Activated CD4-positive, alpha-beta T cell treated with anti-CD3 and anti-CD28 coated beads, Interleukin-2, Interleukin-4, amounts not matched to agents 100 ng/mL and 50 ng/mL, durations not matched to agents 16 hours and 8 hours (primary cell): ENCODE measurements around the gene PYGL.
"Not testable (repeated sequence)": the region's sequence is repeated elsewhere in the genome, so short reads cannot be mapped to it uniquely, and the experiment has no call there.

ENCODE experiments used
- DNase-seq: peaks from one replicate; pipeline ENCODE4 v3.0.0-alpha.2; 2020; ENCODE audit warnings: low spot score

The PYGL gene

DNA sequence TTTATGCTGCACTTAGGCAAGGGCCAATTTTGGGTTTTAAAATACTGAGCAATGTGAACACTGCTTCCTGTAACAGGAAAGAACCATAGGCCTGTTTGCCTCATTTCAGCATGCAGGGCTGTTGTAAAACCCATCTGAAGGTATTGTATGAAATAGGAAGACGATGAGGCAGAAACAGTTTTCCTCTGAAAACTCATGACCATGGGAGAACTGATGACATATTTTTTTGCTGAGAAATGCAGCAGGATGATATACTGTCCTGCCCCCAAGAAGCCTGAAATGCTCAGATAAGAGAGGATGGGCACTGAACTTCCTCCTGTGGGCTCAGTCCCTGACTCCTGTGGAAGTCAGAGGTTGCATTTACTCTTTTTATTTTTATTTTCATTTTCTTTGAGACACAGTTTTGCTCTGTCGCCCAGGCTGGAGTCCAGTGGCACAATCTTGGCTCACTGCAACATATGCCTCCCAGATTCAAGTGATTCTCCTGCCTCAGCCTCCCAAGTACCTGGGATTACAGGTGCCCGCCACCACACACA, 17.4 kb downstream of the PYGL start:
- no peak for DNase-seq

DNA sequence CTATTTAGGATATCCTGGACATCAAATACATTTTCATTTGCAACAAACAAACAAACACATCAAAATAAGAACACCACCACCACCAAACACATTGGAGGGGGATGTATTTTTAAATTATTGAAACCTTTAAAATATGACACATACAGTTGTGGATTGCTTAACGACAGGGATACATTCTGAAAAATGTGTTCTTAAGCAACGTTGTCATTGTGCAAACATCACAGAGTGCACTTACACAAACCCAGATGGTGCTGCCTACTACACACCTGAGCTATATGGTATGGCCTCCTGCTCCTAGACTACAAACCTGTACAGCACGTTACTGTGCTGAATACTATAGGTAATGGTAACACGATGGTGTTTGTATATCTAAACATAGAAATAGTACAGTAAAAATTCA, 19.4 kb downstream of the PYGL start:
- DNase-seq, result no peak

DNA sequence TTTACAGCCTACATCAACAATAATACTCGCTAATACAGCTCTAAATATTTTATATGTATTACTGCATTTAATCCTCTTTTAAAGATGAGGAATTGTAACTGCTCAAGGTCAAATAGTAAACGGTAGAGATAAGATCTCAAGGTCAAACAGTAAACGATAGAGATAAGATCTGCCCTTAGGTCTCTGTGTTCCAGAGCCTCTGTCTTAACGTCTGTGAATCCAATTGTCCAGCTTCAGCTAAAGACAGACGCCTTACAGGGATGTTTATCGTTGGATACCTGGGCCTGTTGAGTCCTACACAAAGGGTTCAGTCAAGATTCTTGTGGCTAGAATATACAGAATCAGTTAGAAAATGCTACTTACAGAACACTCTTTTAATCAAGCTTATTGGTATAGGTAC, 20.0 kb downstream of the PYGL start:
- DNase-seq, result no peak

DNA sequence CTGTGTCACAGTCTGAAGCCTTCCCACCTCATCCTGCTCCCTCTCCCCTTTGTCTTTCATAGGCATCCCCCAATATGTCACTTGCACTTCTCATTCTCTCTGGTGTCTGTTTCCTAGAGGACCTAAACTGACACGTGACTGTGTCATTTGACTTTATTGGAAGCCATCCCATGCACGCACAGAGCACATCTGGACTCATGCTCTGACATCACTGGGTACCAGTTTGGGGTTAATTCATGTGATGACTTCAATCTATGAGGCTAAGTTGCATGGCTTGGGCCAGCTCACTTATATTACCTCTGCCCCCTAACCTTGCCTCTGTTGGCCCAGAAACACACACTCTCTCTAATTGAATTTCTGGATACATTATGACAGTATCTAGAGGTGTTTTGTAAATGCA, 21.5 kb downstream of the PYGL start:
- DNase-seq, result no peak

DNA sequence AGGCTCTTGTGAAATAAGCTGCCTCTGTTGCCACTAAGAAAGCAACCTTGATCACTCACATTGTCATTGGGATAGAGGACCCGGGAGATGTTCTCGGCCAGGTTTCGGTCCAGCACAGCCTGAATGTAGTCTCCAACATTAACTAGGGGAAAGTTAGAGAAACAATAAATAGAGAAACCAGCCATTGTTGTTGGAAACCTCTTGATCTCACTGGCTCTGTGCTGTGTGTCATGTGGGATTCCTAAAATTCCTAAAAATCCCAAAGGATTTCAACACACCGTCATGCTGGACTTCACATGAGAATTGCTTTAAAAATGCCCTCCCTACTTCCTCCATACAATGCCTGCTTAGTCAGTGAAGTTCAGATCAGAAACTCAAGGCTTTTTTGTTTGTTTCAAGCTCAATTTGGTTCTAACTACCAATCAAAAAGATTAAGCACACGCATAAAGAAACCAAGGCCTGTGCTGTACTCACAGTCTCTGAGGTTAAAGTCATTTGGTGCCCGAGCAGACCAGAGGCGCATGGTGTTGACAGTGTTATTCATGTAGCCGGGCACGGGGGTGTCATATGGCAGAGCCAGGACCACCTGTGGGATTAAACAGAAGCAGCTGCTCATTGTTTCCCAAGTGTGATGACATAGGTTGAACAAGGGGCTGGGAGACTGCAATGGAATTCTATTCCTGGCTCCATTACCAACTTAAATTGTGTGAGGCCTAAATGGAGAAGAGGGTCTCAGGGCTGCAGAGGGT, 23.6 kb downstream of the PYGL start:
- no peak for DNase-seq

DNA sequence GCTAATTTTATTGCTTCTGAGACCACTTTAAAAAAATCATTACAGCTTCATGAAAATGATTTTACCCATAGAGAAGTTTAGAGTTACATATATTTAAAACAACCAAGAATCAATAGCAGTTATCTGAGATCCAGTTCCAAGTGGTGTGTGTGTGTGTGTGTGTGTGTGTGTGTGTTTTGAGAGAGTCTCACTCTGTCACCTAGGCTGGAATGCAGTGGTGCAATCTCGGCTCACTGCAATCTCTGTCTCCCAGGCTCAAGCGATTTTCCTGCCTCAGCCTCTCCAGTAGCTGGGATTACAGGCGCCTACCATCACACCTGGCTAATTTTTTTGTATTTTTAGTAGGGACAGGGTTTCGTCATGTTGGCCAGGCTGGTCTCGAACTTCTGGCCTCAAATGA, 24.8 kb downstream of the PYGL start:
- not testable (repeated sequence) for DNase-seq

DNA sequence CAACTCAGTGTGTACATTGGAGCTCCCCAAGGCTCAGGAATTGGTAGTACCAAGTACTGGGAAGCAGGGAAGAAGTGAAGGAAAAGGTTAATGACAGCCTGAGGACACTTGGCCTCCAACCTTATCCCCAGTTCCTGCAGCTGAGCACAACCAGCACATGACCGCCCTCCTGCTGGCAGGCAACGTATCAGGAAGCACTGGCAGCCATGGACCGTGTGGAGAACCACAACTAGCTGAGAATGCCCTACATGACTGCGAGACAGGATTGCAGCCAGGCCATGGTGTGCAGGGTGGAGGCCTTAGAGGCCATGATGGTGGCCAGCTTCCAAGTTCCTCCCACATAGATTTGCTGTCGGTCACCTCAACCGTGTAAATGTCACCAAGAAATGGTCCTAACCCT, 26.8 kb downstream of the PYGL start:
- no peak for DNase-seq

DNA sequence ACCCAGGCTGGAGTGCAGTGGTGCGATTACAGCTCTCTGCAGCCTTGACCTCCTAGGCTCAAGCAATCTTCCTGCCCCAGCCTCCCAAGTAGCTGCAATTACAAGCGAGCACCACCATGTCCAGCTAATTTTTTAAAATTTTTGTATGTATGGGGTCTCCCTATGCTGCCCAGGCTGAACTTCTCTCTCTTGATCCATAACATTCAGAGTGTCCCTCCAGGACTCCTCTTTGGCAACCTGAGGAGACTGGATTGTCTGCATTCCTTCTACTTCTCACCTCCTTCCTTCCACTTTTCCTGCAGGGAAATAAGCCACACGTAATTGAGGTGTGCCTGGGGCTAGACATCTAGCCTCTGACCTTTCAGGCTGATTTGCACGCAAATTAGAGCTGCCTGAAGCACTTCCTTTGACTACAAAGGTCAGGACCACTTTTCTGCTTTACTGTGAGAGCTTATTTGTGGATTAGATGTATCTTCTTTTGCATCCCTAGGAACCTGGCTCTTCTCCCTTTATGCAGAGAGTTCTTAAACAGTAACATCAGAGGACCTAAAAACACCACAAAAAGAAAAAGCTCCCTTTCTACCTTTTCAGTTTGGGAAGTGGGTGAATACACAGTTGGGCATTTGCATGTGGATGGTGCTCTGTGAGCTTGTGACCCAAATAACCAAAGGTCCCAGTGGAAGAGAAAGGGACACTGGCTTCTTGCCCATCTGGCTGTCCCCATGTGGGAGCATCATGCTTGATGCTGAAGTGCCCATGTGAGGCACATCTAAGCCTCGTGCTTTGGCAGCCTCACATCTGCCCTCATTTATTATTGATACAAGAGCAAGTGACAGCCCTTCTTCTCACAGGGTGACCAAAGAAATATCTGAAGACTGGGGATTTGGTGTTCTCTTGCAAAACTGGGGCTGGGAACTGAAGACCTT, 33.5 kb downstream of the PYGL start:
- DNase-seq, result no peak

DNA sequence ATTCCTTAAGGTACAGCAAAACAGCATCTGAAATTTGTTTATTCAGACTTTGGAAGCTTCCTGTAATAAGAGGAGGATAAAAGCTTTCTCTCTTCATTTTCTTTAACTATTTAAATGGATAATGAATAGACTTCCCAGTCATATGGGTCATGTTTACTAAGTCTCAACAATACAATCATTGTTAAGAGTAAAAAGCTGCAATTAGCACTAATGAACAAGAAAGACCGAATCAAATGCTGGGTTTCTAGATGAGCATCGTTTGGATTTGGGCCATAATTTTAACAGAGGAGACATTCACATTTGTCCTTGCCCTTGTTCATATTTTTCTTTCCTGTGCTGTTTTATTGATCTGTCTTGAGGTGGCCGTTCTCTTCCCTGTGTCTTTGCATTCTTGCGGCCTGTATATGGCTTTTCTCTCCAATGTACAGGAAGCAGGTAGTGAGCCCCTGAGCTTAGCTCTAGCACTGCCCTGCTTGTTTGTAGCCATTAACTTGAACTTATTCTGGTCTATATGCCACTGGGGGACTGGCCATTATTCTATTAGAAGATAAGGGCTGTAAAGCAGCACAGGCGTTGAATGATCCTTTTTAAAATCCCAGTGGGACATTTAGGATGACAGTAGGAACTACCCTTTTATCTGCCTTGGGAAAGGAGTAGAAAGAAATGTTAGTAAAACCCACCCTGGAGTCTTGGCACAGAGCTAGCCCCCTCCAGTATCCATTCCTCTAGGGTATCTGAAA, 37.8 kb downstream of the PYGL start:
- no peak for DNase-seq

DNA sequence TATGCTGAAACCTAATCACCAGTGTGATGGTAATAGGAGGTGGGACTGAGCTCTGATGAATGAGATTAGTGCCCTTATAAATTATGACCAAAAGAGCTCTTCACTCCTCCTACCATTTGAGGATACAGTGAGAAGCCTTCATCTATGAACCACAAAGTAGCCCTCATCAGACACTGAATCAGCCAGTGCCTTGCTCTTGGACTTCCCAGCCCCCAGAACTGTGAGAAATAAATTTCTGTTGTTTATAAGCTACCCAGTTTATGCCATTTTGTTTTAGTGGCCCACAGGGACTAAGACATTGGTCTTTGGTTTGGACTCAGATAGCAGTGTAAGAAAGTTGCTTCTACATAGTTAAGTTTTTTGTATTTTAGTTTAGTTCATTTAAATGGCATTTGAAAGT, 39.6 kb downstream of the PYGL start:
- DNase-seq, result no peak

DNA sequence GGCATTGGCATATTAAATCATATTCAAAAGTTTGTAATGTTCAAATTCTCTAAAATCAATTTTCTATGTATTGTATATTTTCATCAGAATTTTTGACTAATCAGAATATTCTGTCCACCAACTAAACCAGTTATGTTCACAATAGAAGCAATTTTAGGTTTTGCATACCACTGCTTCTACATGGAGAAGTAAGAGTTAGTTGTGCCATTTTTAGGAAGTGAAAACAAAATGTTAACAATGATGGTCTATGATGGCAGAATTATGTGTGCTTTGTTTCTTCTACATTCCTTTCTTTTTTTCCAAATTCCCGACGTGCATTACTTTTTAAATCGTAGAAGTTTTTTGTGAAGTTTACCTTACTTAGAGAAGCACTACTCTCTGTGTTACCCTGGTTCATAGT, 42.9 kb downstream of the PYGL start:
- DNase-seq, result no peak

DNA sequence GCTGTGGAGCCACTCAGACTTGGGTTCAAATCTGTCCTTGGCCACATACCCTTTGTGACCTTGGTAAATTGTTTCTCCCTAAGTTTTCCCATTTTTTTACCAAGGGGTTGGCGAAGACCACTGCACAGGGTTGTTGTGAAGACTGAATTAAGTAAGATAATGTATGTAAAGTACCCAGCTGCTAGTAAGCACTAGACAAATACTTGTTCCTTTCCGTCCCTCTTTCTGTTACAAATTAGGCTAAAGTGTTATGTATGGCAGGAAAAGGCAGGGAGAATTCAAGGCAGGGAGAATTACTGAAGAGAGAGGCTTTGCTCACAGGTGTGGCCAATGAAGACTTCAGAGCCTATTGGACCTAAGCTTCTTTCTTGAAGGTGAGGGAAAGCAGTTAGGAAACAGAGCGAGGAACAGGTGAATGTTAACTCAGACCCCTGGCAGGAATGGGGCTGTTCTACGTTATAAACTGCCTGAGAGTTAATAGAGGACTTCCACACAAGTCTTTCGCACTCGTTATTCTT, 46.6 kb downstream of the PYGL start:
- DNase-seq, result no peak

DNA sequence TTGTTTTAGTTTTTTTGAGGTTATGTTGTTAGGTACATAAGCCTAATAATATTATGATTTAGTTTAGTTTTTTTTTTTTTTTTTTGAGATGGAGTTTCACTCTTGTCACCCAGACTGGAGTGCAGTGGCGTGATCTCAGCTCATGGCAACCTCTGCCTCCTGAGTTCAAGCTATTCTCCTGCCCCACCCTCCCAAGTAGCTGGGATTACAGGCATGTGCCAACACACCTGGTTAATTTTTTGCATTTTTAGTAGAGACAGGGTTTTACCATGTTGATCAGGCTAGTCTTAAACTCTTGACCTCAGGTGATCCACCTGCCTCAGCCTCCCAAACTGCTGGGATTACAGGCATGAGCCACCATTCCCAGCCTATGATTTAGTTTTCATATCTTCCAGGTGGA, 47.3 kb downstream of the PYGL start:
- DNase-seq, result not testable (repeated sequence)

DNA sequence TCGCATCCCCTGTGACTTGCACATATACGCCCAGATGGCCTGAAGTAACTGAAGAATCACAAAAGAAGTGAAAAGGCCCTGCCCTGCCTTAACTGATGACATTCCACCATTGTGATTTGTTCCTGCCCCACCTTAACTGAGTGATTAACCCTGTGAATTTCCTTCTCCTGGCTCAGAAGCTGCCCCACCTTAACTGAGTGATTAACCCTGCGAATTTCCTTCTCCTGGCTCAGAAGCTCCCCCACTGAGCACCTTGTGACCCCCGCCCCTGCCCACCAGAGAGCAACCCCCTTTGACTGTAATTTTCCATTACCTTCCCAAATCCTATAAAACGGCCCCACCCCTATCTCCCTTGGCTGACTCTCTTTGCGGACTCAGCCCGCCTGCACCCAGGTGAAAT, 47.9 kb downstream of the PYGL start:
- DNase-seq, result not testable (repeated sequence)

DNA sequence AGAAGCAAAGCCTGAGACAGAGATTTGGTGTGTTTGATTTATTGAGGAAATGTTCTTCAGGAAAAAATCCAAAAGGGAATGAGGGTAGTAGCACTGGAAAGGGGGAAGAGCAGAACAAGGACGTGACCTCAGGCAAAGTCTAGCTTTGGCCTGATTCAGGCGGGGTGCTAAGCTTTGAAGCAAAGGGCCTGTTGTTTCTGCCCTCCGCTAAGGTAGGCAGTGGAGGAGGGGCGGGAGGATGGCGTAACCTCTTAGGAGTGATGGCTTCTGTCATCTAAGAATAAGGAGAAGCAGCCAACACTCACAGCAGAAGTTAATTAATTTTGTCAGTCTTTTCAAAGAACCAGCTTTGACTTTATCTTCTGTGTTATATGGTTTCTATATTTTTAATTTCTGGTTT, 52.0 kb downstream of the PYGL start:
- DNase-seq, result no peak

DNA sequence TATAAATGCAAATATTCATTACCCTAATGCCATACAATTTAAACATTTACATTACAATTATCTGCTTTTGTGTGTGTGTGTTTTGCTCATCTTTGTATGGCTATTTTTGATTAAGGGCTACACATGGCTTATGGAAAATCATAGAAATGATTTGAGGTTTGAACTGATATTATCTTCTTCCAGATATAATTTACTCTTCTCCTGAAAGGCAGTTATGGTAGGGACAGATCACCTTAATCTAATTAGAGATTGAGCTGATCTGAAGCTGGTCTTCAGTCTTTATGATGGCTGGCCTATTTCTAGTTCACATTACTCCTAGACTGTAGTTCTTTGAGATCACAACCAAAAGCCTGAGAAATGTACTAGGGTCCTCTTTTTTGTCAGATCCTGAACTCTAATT, 56.8 kb downstream of the PYGL start:
- DNase-seq, result no peak

DNA sequence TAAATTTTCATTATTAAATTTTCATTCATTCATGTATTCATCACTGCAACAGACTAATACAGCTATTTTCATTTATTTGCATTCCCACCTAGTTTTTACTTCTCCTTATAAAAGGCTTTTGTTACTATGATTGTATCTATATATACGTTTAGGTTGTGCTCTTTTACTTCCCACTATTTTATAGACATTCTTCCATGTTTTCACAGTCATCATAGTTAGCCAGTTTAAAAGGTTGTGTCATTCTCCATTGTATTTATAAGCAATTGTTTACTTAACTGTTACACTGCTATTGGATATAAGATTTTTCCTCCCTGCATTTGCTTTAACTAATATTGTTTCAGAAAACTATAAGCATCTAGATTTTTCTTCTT, 60.5 kb downstream of the PYGL start:
- DNase-seq, result no peak

DNA sequence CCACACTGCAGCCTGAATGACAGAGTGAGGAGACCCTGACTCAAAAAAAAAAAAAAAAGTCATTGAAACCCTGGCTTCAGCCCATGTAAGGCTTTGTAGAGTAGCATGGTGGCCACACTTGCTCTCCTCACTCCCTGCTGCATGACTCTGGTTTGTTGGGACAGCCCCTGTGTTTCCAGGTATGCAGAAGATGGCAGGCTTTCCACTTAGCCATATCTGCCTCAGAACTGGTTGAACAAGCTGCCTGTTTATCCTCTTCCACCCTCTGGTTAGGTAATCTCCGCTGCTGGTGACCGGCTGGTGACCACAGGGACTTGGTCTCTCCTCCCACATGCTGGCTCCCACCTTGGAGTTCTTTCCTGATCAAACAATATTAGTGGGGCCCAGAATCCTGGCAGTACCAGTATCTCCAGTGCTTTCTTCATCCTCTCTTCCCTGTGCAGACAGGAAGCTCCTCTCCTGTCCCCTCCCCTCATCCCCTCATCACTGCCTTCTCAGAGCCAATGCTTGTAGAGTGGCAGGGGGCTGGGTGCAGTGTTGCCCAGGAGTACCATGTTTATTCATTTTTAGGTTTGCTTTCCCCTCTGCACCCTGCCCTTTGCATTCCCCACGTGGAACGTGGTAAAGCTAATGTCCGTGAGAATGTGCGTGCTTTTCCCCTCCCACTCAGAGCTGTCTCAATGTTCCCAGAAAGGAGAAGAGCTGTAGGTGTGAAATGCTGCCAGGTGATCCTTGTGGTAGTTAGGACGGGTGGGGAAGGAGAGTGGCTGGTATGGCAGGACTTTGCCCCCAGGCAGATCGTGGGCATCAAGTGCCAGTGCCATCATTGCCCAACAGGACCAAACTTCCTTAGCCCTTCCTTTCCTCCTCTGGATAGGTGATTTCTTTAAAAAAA, 61.1 kb downstream of the PYGL start:
- DNase-seq, result no peak

DNA sequence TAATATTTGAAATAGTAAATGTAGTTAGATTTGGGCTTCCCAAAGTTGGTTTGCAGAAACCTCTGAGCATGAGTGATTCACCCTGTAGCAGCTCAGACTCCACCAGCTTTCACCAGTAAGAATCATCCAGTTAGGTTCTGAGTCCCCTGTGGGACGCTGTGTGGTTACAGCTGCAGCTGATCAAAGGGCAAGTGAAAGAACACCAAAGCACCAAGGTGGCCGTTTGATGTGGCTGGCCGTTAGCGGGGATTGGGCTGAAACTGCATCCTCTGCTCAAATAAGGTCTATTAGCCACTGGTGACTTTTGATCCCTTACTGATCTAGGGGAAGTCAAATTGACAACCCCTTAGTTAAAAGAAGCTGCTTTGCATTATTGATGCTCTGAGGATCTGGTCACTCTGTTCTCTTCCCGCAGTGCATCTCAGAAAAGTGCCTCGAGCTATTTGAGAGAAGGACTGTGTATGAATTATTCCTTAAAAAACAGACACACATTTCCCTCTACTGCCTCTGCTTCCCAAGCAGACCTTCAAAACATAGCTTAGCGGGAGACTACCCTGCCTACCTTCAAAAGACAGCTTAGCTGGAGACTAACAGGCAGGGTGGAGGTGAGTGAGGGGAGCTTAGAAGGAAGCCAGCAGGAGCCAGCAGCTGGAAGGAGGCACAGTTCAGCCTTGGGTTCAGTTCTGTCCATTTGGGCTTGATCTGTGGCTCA, 68.8 kb downstream of the PYGL start:
- peak; percentile 77 for DNase-seq

DNA sequence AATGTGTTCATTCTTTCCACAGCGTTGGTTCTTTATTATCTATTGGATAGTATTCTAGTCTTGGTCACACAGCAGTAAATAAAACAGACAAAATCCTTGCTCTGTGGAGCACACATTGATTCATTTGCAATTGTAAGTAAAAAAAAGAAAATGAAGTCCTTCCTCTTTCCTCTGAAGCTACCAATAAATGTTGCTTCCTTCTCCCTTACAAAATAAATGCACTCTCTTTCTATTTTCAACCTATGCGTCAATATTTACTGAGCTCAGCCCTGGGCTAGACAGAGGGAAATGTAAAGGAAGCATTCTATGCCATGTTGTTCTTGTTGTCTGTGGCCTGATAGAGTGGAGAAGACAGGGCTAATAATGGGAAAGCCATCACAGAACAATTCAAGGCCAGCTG, 69.5 kb downstream of the PYGL start:
- no peak for DNase-seq
